HG03196 (cell line): ENCODE data around the gene TAF11L2.
"Not testable (repeated sequence)": the region's sequence is repeated elsewhere in the genome, so short reads cannot be mapped to it uniquely, and the experiment has no call there.

Experiments used
- ATAC-seq: cut with Tn5 transposase; IDR thresholded peaks from one replicate; pipeline ENCODE4 v1.9.1; 2021; ENCODE audit not compliant: unreplicated experiment

Gene TAF11L2

GRCh38 chr5:17497931-17498330 lies at the start of gene TAF11L2:
Gene TAF11L2 (plus strand): TSS chr5:17498231.
- ATAC-seq = not testable (repeated sequence)

- no peak for ATAC-seq
These were observed 49.2 kb upstream of the TAF11L2 start for GRCh38 chr5:17448877-17449276.

GRCh38 chr5:17452936-17453335 lies 45.1 kb upstream of the TAF11L2 start:
- no peak for ATAC-seq

- no peak for ATAC-seq
These were observed 42.1 kb upstream of the TAF11L2 start for GRCh38 chr5:17455942-17456341.

GRCh38 chr5:17461793-17462192 lies 36.2 kb upstream of the TAF11L2 start:
- ATAC-seq = no peak

- ATAC-seq = no peak
These were observed 34.4 kb upstream of the TAF11L2 start for GRCh38 chr5:17463653-17464052.

GRCh38 chr5:17470064-17470463 lies 28.0 kb upstream of the TAF11L2 start:
- no peak for ATAC-seq

GRCh38 chr5:17475064-17475463 lies 23.0 kb upstream of the TAF11L2 start:
- ATAC-seq = not testable (repeated sequence)

GRCh38 chr5:17477043-17477442 lies 21.0 kb upstream of the TAF11L2 start:
- ATAC-seq = no peak

- ATAC-seq = no peak
These were observed 20.3 kb upstream of the TAF11L2 start for GRCh38 chr5:17477573-17478265.

GRCh38 chr5:17481378-17481777 lies 16.7 kb upstream of the TAF11L2 start:
- ATAC-seq = no peak

- no peak for ATAC-seq
These were observed 15.2 kb upstream of the TAF11L2 start for GRCh38 chr5:17482790-17483189.

- ATAC-seq = not testable (repeated sequence)
These were observed 11.4 kb upstream of the TAF11L2 start for GRCh38 chr5:17486464-17487173.

- no peak for ATAC-seq
These were observed 10.9 kb upstream of the TAF11L2 start for GRCh38 chr5:17487174-17487512.

GRCh38 chr5:17491257-17491656 lies 6.8 kb upstream of the TAF11L2 start:
- ATAC-seq = not testable (repeated sequence)

- no peak for ATAC-seq
These were observed 5.3 kb upstream of the TAF11L2 start for GRCh38 chr5:17492770-17493169.

GRCh38 chr5:17497446-17497845 lies 585 bp upstream of the TAF11L2 start:
- ATAC-seq = no peak

- ATAC-seq = no peak
These were observed 13.8 kb downstream of the TAF11L2 start for GRCh38 chr5:17511775-17512325.

GRCh38 chr5:17517526-17517925 lies 19.5 kb downstream of the TAF11L2 start:
- ATAC-seq = not testable (repeated sequence)

GRCh38 chr5:17518067-17518466 lies 20.0 kb downstream of the TAF11L2 start, which contains the start of gene TAF11L3:
Gene TAF11L3 (plus strand): TSS chr5:17518367.
- ATAC-seq = not testable (repeated sequence)

GRCh38 chr5:17519508-17519907 lies 21.5 kb downstream of the TAF11L2 start:
- ATAC-seq = not testable (repeated sequence)

GRCh38 chr5:17521501-17521900 lies 23.5 kb downstream of the TAF11L2 start, which contains the start of gene TAF11L4:
Gene TAF11L4 (plus strand): TSS chr5:17521801.
- ATAC-seq = not testable (repeated sequence)
